Heart left ventricle (tissue), 16 donors: Measurements from ENCODE around the gene SPRED3. TPM values are rescaled to one million over a fixed set of nuclear protein-coding genes. Genes with fewer than 3 reads are reported as not detected.
A peak's percentile ranks its signal among the peaks of the same experiment; 100 is the strongest.

Experiments used
- ATAC-seq, 4 donors: fragments of 200-7000 bp; cut with Tn5 transposase; one replicate each; pipeline ENCODE4 v1.9.1; 2020 to 2022; ENCODE audit warnings: moderate library complexity in 4 of 4, mild to moderate bottlenecking in 3 of 4, moderate number of reproducible peaks in 1 of 4
- DNase-seq, 5 donors: peaks; one replicate each; pipeline ENCODE4 v3.0.0-alpha.2; 2020
- H3K27ac ChIP-seq, 12 donors: fragments of 200-600 bp; sonication (generic) in 4 of 12; one replicate each; pipeline versions ENCODE4 v1.5.0 to v1.8.0; 2016 to 2022; ENCODE audit warnings: mild to moderate bottlenecking in 2 of 12
- H3K27me3 ChIP-seq, 9 donors: fragments of 200-600 bp; sonication (generic) in 2 of 9; one replicate each; pipeline versions ENCODE4 v1.5.1 to v1.8.0; 2016 to 2022; ENCODE audit warnings: mild to moderate bottlenecking in 3 of 9
- H3K36me3 ChIP-seq, 9 donors: fragments of 200-600 bp; sonication (generic) in 2 of 9; one replicate each; pipeline versions ENCODE4 v1.5.0 to v1.8.0; 2018 to 2022; ENCODE audit warnings: mild to moderate bottlenecking in 2 of 9
- H3K4me1 ChIP-seq, 12 donors: fragments of 200-600 bp; sonication (generic) in 4 of 12; one replicate each; pipeline versions ENCODE4 v1.5.0 to v1.8.0; 2016 to 2022; ENCODE audit warnings: mild to moderate bottlenecking in 3 of 12
- H3K4me3 ChIP-seq, 12 donors: fragments of 200-600 bp; sonication (generic) in 4 of 12; one replicate each; pipeline versions ENCODE4 v1.5.0 to v1.8.0; 2017 to 2022; ENCODE audit warnings: mild to moderate bottlenecking in 9 of 12, moderate library complexity in 4 of 12
- H3K9me3 ChIP-seq, 12 donors: fragments of 200-600 bp; sonication (generic) in 4 of 12; one replicate each; pipeline versions ENCODE4 v1.5.0 to v1.8.0; 2016 to 2022; ENCODE audit warnings: mild to moderate bottlenecking in 1 of 12
- CTCF ChIP-seq, 12 donors: fragments of 200-600 bp; sonication (generic) in 4 of 12; IDR thresholded peaks; one replicate each; pipeline versions ENCODE4 v1.5.0 to v1.8.0; 2018 to 2022; ENCODE audit warnings: antibody characterized with exemption in 12 of 12, mild to moderate bottlenecking in 5 of 12
- POLR2A ChIP-seq, 2 donors: fragments of 450-650 bp; IDR thresholded peaks; one replicate each; pipeline ENCODE4 v1.6.1; 2017; ENCODE audit warnings: antibody characterized with exemption in 2 of 2, mild to moderate bottlenecking in 2 of 2, moderate library complexity in 2 of 2
- WGBS, 4 donors: extraction: QIAGEN DNeasy Blood & Tissue Kit in 2 of 4; methylation state at CpG; one replicate each; pipeline versions ENCODE4 v1.1.5 to v1.1.7; 2013 to 2018; 5-methylcytosine and 5-hydroxymethylcytosine counted together
- intact Hi-C, 10 donors: fragments of 100-400 bp; cut with DNase I; formaldehyde crosslinking; loops; one replicate each; pipeline versions ENCODE4 v1.11.1 to v1.14.2; 2022
- polyA plus RNA-seq, 2 donors: library from polyadenylated mRNA; stranded (reverse); fragments of 200-250 nt; gene quantifications; one replicate each; pipeline ENCODE4 v1.2.3, GENCODE V29; 2013
- total RNA-seq, 9 donors: library from RNA; depleted of rRNA in 2 of 9; stranded (reverse); fragments of >200 nt in 2 of 9; fragmentation: NEBNext Ultra II Directional in 3 of 9; extraction: Animal tissue kit (Norgen Biotek cat#: 25700) in 3 of 9; gene quantifications; one replicate each; pipeline versions ENCODE4 v1.1.0 to v1.2.4, GENCODE V29; 2016 to 2023
- donor health status: ischemic (EF 13 %, LVEDD 7.1; RV severe dilation, severe dysfunction).
- donor health status: healthy with polysubstance abuse.
- donor health status: DM: no; HTN: yes; CAD: no.
- donor health status: DM: no; HTN: no; CAD: no.
- donor health status: ischemic (EF 25% LVEDD 6.9; RV normal size, moderate dysfunction).
- donor health status: ischemic (EF 25% LVEDD 5.7; RV mildly dilated, moderate dysfunction).
- donor health status: healthy.
- donor health status: DM: yes; HTN: yes; CAD: no.
- donor health status: ischemic (EF 35%, LVEDD 5.7; RV mildly dilated, moderate dysfunction).
- donor health status: nonischemic (EF 11% LVEDD 7.7; RV severe dilation, severe dysfunction).
- donor health status: DM: yes; HTN: yes; CAD: no.
- donor health status: PGD.
- donor health status: ischemic (EF 29% LVEDD 5.4; RV normal size, mild dysfunction).
- donor health status: nonischemic (EF 23%, LVEDD 6.1; RV moderate dilation, normal function).

SPRED3 gene
- total and polyA plus RNA-seq, 11 donors: 0.18 to 3.1 (median 0.72) TPM; not detected in 1

GRCh38 chr19:38385804-38386257 is 2.7 kb upstream of the SPRED3 start:
- ATAC-seq: no peak
- WGBS, 4 donors: 60 to 83% (median 69%) methylated on average over 37 to 40 of the region's 40 CpGs
- no peaks in the 10 kb centered on the region for H3K9me3 ChIP-seq
- TF ChIP-seq POLR2A (IDR thresholded peaks at IDR 0.05) (no peak), CTCF (IDR thresholded peaks at IDR 0.05) (no peak)
- peaks cover 0 to 42% (median 25%) of the 10 kb centered on the region in 12 donors for H3K4me1 ChIP-seq
- H3K27me3 ChIP-seq: peaks cover 0 to 36% (median 0%) of the 10 kb centered on the region in 9 donors
- intact Hi-C loops: no loop called here
- DNase-seq: peak in 1 of 5 donors; percentile 65
- peaks cover 6 to 53% (median 44%) of the 10 kb centered on the region in 9 donors for H3K36me3 ChIP-seq
- H3K4me3 ChIP-seq: no peak overlapping the region
- H3K27ac ChIP-seq: no peak overlapping the region

GRCh38 chr19:38386300-38386970 is 2.1 kb upstream of the SPRED3 start:
- Histone ChIP-seq H3K36me3 (peaks cover 2 to 47% (median 38%) of the 10 kb centered on the region in 9 donors), H3K4me1 (peaks cover 0 to 42% (median 25%) of the 10 kb centered on the region in 12 donors), H3K27me3 (peaks cover 0 to 36% (median 0%) of the 10 kb centered on the region in 9 donors), H3K27ac (no peak overlapping the region), H3K4me3 (peak overlapping the region in 4 of 12 donors; percentile 56 to 69 (median 66)), H3K9me3 (no peaks in the 10 kb centered on the region)
- TF ChIP-seq POLR2A (IDR thresholded peaks at IDR 0.05) (no peak), CTCF (IDR thresholded peaks at IDR 0.05) (no peak)
- intact Hi-C loops: no loop called here
- DNase-seq (peak in 1 of 5 donors; percentile 61), ATAC-seq (no peak)
- WGBS, 4 donors: 50 to 64% (median 57%) methylated on average over 30 to 61 of the region's 61 CpGs

GRCh38 chr19:38386971-38387549 is 1.4 kb upstream of the SPRED3 start:
- peak overlapping the region in 11 of 12 donors; percentile 33 to 69 (median 56) for H3K4me3 ChIP-seq
- 16 to 29% (median 17%) methylated on average over 16 to 36 of the region's 36 CpGs for WGBS, 4 donors
- TF ChIP-seq POLR2A (IDR thresholded peaks at IDR 0.05): no peak
- TF ChIP-seq CTCF (IDR thresholded peaks at IDR 0.05): no peak
- H3K27ac ChIP-seq: peak overlapping the region in 1 of 12 donors; percentile 80
- H3K27me3 ChIP-seq: peaks cover 0 to 36% (median 0%) of the 10 kb centered on the region in 9 donors
- intact Hi-C loops: no loop called here
- no peaks in the 10 kb centered on the region for H3K9me3 ChIP-seq
- peaks cover 0 to 41% (median 32%) of the 10 kb centered on the region in 9 donors for H3K36me3 ChIP-seq
- ATAC-seq: peak in 1 of 4 donors; percentile 5
- H3K4me1 ChIP-seq: peaks cover 0 to 42% (median 25%) of the 10 kb centered on the region in 12 donors
- DNase-seq: peak in 2 of 5 donors; percentile 43 to 75
